Gastroesophageal sphincter (tissue), 4 donors: Measurements from ENCODE around the gene TBL1XR1. TPM values are rescaled to one million over a fixed set of nuclear protein-coding genes. Genes with fewer than 3 reads are reported as not detected.

Experiments used
- ATAC-seq: fragments of 150-250 bp; one replicate; pipeline ENCODE4 v1.9.1; 2016; ENCODE audit warnings: mild to moderate bottlenecking, moderate library complexity
- H3K27ac ChIP-seq, 4 donors: fragments of 200-600 bp; sonication (generic) in 3 of 4; 1 replicate in 3 of 4; 2 replicates in 1 of 4; pipeline ENCODE4 v1.5.1; 2016 to 2019
- H3K27me3 ChIP-seq: fragments of 200-600 bp; sonication (generic); one replicate; pipeline ENCODE4 v1.5.1; 2019
- H3K36me3 ChIP-seq, 2 donors: fragments of 200-600 bp; sonication (generic); one replicate each; pipeline ENCODE4 v1.5.1; 2019; ENCODE audit warnings: control low read depth in 1 of 2
- H3K4me1 ChIP-seq, 3 donors: fragments of 200-600 bp; sonication (generic); 1 replicate in 2 of 3; 2 replicates in 1 of 3; pipeline ENCODE4 v1.5.1; 2016 to 2019; ENCODE audit warnings: control low read depth in 2 of 3
- H3K4me3 ChIP-seq, 2 donors: fragments of 200-600 bp; sonication (generic); one replicate each; pipeline ENCODE4 v1.5.1; 2019; ENCODE audit warnings: mild to moderate bottlenecking in 1 of 2, moderate library complexity in 1 of 2
- H3K9me3 ChIP-seq, 3 donors: fragments of 200-600 bp; sonication (generic); one replicate each; pipeline ENCODE4 v1.5.1; 2017 to 2019; ENCODE audit warnings: control low read depth in 2 of 3
- EP300 ChIP-seq: sonication (generic); formaldehyde crosslinking; IDR thresholded peaks from one replicate; pipeline ENCODE4 v1.6.1; 2017; ENCODE audit warnings: antibody characterized with exemption, mild to moderate bottlenecking
- POLR2A ChIP-seq, 2 donors: fragments of 450-650 bp; IDR thresholded peaks; one replicate each; pipeline ENCODE4 v1.6.1; 2017; ENCODE audit warnings: antibody characterized with exemption in 2 of 2, mild to moderate bottlenecking in 2 of 2, moderate library complexity in 1 of 2
- POLR2AphosphoS5 ChIP-seq: sonication (generic); formaldehyde crosslinking; IDR thresholded peaks from one replicate; pipeline ENCODE4 v1.6.1; 2017; ENCODE audit warnings: antibody characterized with exemption
- WGBS, 2 donors: methylation state at CpG; one replicate each; pipeline ENCODE4 v1.1.5; 2018; ENCODE audit warnings: low coverage in 1 of 2; 5-methylcytosine and 5-hydroxymethylcytosine counted together
- total RNA-seq, 4 donors: library from RNA; depleted of rRNA; stranded (reverse); fragments of >200 nt; gene quantifications; one replicate each; pipeline ENCODE4 v1.1.0, GENCODE V29; 2016
- TF ChIP-seq, protein P1 (sequence below), 4 experiments: fragments of 200-600 bp in 2 of 4; fragments of 450-650 bp in 2 of 4; sonication (generic) in 1 of 4; IDR thresholded peaks; one replicate each; pipeline ENCODE4 v1.5.1; 2017 to 2019; ENCODE audit warnings: antibody characterized with exemption in 4 of 4, mild to moderate bottlenecking in 2 of 4, moderate library complexity in 2 of 4

TBL1XR1 gene
- total RNA-seq, 4 donors from 2014 or later: 91.1 to 126 (median 97.4) TPM

DNA sequence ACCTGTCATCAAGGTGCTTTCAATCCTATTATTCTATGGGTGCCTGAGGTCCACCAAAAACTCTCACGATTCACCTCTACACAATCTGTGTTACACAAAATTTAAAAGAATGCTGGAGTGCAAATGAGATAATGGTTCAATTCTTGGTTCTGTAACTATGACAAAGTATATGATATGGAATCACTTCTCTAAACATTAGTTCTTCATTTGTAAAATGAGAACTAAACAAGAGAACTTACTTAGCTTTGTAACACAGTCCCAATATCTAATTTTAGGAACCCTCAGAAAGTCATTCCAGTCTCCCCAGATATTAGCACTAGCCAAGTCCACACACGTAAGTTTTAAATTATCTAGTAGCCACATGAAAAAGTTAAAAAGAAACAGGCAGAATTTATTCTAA is 111.5 kb downstream of the TBL1XR1 start:
- Histone ChIP-seq H3K27me3 (no peaks in the 10 kb centered on the region), H3K4me3 (no peak overlapping the region), H3K4me1 (peaks cover 2 to 47% (median 4%) of the 10 kb centered on the region in 3 donors), H3K27ac (no peak overlapping the region), H3K36me3 (no peaks in the 10 kb centered on the region), H3K9me3 (no peaks in the 10 kb centered on the region)
- 60 to 86% methylated on average over 2 of the region's 2 CpGs for WGBS, 2 donors
- TF ChIP-seq EP300: no peak
- TF ChIP-seq POLR2A (IDR thresholded peaks at IDR 0.05): no peak
- TF ChIP-seq POLR2AphosphoS5: no peak
- TF ChIP-seq, protein P1, sequence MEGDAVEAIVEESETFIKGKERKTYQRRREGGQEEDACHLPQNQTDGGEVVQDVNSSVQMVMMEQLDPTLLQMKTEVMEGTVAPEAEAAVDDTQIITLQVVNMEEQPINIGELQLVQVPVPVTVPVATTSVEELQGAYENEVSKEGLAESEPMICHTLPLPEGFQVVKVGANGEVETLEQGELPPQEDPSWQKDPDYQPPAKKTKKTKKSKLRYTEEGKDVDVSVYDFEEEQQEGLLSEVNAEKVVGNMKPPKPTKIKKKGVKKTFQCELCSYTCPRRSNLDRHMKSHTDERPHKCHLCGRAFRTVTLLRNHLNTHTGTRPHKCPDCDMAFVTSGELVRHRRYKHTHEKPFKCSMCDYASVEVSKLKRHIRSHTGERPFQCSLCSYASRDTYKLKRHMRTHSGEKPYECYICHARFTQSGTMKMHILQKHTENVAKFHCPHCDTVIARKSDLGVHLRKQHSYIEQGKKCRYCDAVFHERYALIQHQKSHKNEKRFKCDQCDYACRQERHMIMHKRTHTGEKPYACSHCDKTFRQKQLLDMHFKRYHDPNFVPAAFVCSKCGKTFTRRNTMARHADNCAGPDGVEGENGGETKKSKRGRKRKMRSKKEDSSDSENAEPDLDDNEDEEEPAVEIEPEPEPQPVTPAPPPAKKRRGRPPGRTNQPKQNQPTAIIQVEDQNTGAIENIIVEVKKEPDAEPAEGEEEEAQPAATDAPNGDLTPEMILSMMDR (IDR thresholded peaks at IDR 0.05): no peak
- no peak for ATAC-seq

DNA sequence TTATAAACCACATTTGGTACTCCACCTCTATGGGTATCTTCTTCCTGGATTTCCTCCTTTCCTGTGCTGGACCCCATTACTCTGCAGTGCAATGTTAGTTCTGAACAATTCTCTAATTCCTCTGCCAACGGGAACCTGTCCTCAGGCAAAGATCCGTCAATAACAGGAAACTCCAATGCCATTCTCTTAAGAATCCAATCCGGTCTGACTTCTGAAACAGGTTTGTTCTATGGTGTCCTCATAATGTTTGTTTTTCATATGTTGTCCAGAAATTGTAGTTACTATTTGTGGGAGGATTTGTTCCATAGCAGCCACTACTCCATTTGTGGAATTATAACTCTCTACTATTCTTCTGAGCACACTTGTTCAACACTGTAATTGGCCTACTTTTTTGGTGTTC is 112.7 kb downstream of the TBL1XR1 start:
- no peaks in the 10 kb centered on the region for H3K9me3 ChIP-seq
- H3K4me3 ChIP-seq: no peak overlapping the region
- no peak for TF ChIP-seq POLR2A (IDR thresholded peaks at IDR 0.05)
- no peak for TF ChIP-seq POLR2AphosphoS5
- TF ChIP-seq EP300: no peak
- TF ChIP-seq, protein P1 (IDR thresholded peaks at IDR 0.05): no peak
- H3K27me3 ChIP-seq: no peaks in the 10 kb centered on the region
- ATAC-seq: no peak
- peaks cover 2 to 35% (median 4%) of the 10 kb centered on the region in 3 donors for H3K4me1 ChIP-seq
- 44 to 76% methylated on average over 2 to 3 of the region's 3 CpGs for WGBS, 2 donors
- no peaks in the 10 kb centered on the region for H3K36me3 ChIP-seq
- no peak overlapping the region for H3K27ac ChIP-seq

DNA sequence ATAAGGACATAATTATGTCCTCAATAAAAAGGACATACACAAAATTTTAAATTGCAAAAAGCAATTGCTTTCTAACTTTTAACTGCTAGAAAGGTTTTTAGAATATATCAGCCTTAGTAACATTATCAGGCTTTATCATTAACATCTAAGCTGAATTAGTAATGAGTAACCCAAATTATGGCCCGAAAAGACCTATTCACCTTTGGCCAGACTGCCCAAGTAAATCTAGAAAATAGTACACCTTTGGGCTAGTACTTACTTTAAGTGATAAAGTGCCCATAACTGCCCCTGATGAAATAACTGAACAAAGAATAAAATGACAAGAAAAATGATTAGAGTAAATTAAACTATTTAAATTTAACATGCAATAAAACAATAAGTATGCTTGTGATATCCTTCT is 117.2 kb downstream of the TBL1XR1 start:
- TF ChIP-seq EP300 (no peak), POLR2AphosphoS5 (no peak), POLR2A (IDR thresholded peaks at IDR 0.05) (no peak)
- TF ChIP-seq, protein P1 (IDR thresholded peaks at IDR 0.05): no peak
- Histone ChIP-seq H3K27ac (no peak overlapping the region), H3K4me3 (no peak overlapping the region), H3K36me3 (no peaks in the 10 kb centered on the region), H3K9me3 (no peaks in the 10 kb centered on the region), H3K27me3 (no peaks in the 10 kb centered on the region), H3K4me1 (peaks cover 0 to 10% (median 2%) of the 10 kb centered on the region in 3 donors)
- no peak for ATAC-seq
- 92 to 95% methylated on average over 1 of the region's 1 CpG for WGBS, 2 donors

DNA sequence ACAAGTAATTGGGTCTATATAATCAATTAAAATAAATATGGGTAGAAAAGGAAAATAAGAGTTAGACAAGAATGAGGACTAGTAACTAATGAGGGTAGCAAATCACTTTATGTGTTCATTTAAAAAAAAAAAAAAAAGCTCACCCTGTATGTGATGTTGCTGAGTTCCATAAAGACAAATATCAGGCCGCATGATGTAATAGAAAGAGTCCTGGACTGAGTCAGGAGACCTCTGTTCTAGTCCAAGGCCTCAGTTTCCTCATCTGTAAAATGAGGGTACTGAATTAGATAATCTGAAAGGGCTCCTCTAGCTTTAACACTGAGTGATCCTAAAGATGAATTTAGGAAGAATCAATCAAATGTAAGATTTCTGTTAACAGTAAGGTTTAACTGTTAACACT is 117.6 kb downstream of the TBL1XR1 start:
- TF ChIP-seq POLR2A (IDR thresholded peaks at IDR 0.05) (no peak), EP300 (no peak), POLR2AphosphoS5 (no peak)
- TF ChIP-seq, protein P1 (IDR thresholded peaks at IDR 0.05): no peak
- peaks cover 0 to 10% (median 2%) of the 10 kb centered on the region in 3 donors for H3K4me1 ChIP-seq
- H3K9me3 ChIP-seq: no peaks in the 10 kb centered on the region
- ATAC-seq: no peak
- WGBS, 2 donors: 100% methylated on average over 1 of the region's 1 CpG
- H3K27me3 ChIP-seq: no peaks in the 10 kb centered on the region
- no peak overlapping the region for H3K4me3 ChIP-seq
- no peaks in the 10 kb centered on the region for H3K36me3 ChIP-seq
- H3K27ac ChIP-seq: no peak overlapping the region

DNA sequence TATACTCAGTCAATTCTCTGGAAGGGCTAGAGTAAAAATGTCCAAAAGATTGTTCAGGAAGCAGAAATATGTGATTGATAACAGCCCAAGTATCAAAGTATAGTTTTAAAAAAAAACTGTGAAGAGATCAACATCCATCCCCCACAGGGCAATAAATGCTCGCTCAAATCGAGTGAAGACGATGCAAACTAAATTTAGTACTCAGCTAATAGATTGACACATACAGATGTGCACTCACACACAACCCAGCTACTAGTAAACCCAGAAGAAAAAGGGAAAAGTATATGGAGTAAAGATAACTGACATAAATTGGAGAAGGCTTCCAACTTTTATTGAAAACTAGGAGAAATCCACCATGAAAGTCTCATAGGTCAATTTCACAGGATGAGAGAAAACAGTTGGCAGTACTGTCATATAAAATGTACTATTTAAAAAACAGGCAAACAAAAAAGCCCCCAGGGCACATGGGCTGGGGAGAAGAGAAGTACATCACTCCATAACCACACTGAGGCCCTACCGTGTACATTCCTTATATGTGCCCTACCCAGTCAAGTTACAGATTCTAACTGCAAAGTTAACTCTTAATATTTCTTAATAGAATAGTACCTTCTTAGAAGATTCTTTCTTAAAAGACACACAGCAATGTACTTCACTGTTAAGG is 125.7 kb downstream of the TBL1XR1 start:
- ATAC-seq: no peak
- WGBS, 2 donors: 62 to 77% methylated on average over 4 of the region's 4 CpGs
- H3K27ac ChIP-seq: no peak overlapping the region
- peaks cover 2 to 38% (median 5%) of the 10 kb centered on the region in 3 donors for H3K4me1 ChIP-seq
- H3K27me3 ChIP-seq: no peaks in the 10 kb centered on the region
- H3K36me3 ChIP-seq: no peaks in the 10 kb centered on the region
- no peak overlapping the region for H3K4me3 ChIP-seq
- H3K9me3 ChIP-seq: no peaks in the 10 kb centered on the region
- TF ChIP-seq POLR2AphosphoS5: no peak
- TF ChIP-seq EP300: no peak
